SK-N-SH (cell line): ENCODE measurements around the gene MTPN.

ENCODE experiments used
- CHD2 ChIP-seq: fragments of 150-350 bp; IDR thresholded peaks from 2 replicates; pipeline ENCODE4 v1.6.1; 2018; ENCODE audit warnings: low read length; ENCODE audit not compliant: partially characterized antibody
- CTCF ChIP-seq: fragments of 200-600 bp; sonication (generic); IDR thresholded peaks from 2 replicates; pipeline ENCODE4 v1.6.1; 2017; ENCODE audit warnings: antibody characterized with exemption, mild to moderate bottlenecking, moderate library complexity
- EP300 ChIP-seq, 2 experiments: IDR thresholded peaks; 2 replicates each; pipeline versions ENCODE4 v1.4.0 to v1.6.1; 2012; ENCODE audit warnings: borderline replicate concordance in 1 of 2, low read depth in 1 of 2, low read length in 1 of 2
- PBX3 ChIP-seq: IDR thresholded peaks from 2 replicates; pipeline ENCODE4; 2012
- RAD21 ChIP-seq: IDR thresholded peaks from 2 replicates; pipeline ENCODE4 v1.6.1; 2012; ENCODE audit warnings: mild to moderate bottlenecking, low read length
- REST ChIP-seq: IDR thresholded peaks from 2 replicates; pipeline ENCODE4 v1.6.1; 2012; ENCODE audit warnings: mild to moderate bottlenecking, low read depth, low read length, moderate library complexity
- SIN3A ChIP-seq: IDR thresholded peaks from 2 replicates; pipeline ENCODE4 v1.6.1; 2012; ENCODE audit warnings: low read depth, mild to moderate bottlenecking, low read length, moderate library complexity, borderline replicate concordance
- SMC3 ChIP-seq: IDR thresholded peaks from 2 replicates; pipeline ENCODE4 v1.6.1; 2012; ENCODE audit warnings: low read depth, low read length, improper control_type of control experiment
- YY1 ChIP-seq: IDR thresholded peaks from 2 replicates; pipeline ENCODE4 v1.4.0; 2012; ENCODE audit warnings: low read depth, mild to moderate bottlenecking

- TF ChIP-seq CTCF: no peak
- no peak for TF ChIP-seq RAD21
- TF ChIP-seq SMC3: no peak
- no peak for TF ChIP-seq CHD2
- no peak for TF ChIP-seq YY1
- no peak for TF ChIP-seq PBX3
- no peak for TF ChIP-seq SIN3A
- no peak for TF ChIP-seq EP300 (IDR thresholded peaks at IDR 0.05; ENCODE audit: borderline replicate concordance in 1 of 2, low read depth in 1 of 2, low read length in 1 of 2)
- no peak for TF ChIP-seq REST
Observed at GRCh38 chr7:135964274-135964673, 12.9 kb downstream of the MTPN start.
